ENCODE data around the gene ENPEP.
"Not testable (repeated sequence)": the region's sequence is repeated elsewhere in the genome, so short reads cannot be mapped to it uniquely, and the experiment has no call there.

ENPEP gene

DNA sequence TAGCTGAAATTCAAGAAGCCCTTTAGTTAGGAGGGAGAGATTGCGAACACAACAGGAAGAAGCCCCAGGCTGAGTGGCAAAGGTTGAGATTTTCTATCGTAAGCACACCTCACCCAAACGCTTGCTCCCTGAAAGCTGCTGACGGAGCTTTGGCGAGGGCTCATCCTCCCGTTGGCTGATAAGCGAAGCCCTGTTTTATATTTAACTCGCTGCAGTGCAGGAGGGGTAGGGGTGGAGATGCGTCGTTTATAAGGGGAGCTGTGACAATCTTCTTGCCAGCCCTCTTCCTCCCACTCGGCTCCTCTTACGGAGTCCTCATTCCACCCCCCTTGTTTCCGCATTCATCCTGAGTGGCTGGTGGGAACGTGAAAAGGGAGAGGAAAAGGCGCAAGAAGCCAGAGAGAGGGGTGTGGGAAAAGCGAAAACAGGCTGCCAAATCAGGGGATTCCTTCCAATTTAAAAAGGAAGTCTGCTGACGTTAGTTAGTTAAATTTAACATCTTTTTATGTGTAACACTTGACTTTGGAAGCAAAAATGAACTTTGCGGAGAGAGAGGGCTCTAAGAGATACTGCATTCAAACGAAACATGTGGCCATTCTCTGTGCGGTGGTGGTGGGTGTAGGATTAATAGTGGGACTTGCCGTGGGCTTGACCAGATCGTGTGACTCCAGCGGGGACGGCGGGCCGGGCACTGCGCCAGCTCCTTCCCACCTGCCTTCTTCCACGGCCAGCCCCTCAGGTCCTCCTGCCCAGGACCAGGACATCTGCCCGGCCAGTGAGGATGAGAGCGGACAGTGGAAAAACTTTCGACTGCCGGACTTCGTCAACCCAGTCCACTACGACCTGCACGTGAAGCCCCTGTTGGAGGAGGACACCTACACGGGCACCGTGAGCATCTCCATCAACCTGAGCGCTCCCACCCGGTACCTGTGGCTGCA lies at the start of gene ENPEP:
Gene ENPEP, plus strand, starts transcription at position 275 of the 938 bp plus-strand sequence. Its CDS starts 260 bp downstream, at position 535.
- no peak for DNase-seq

GRCh38 chr4:110431805-110432204 lies 44.1 kb upstream of the ENPEP start:
- not testable (repeated sequence) for DNase-seq

DNA sequence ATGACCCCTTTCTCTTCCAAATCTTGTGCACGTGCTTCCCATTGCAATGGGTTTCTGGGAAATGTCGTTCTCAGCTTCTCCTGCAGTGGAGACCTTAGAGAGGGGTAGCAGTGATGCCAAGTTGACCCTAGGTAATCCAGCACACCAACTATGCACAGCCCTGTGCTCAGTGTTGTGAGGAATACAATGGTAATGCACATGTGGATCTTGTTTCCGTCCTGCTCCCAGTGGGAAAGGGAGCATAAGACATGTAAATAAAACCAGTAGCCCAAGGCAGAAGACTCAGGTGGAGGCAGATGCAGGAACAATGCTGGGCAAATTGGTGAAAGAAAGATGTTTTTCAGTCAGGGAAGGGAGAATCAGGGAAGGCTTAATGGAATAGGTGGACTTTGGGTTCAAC lies 38.7 kb upstream of the ENPEP start:
- not testable (repeated sequence) for DNase-seq

GRCh38 chr4:110439209-110439608 lies 36.7 kb upstream of the ENPEP start:
- not testable (repeated sequence) for DNase-seq

- DNase-seq: no peak
Measured at GRCh38 chr4:110442309-110442708, 33.6 kb upstream of the ENPEP start.

- no peak for DNase-seq
Measured at GRCh38 chr4:110442788-110443187, 33.2 kb upstream of the ENPEP start.

DNA sequence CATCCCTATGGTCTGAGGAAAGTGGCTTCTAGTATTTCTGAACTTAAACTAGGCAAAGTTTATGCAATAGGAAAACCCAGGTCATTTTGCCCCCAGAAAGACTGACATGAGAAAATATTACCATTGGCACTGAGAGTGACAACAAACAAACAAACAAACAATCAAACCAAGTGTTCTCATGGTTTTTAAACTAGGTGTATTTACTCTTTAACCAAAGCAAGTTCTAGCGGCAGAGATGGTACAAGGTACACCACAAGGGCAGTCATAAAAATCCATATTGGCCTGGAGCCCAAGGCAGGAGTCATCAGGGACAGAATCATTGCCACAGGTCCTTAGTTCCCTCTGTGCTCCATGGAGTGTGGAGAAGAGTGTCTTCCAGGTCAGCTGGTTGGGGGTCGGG lies 26.0 kb upstream of the ENPEP start:
- no peak for DNase-seq

GRCh38 chr4:110452546-110452945 lies 23.4 kb upstream of the ENPEP start:
- no peak for DNase-seq

DNA sequence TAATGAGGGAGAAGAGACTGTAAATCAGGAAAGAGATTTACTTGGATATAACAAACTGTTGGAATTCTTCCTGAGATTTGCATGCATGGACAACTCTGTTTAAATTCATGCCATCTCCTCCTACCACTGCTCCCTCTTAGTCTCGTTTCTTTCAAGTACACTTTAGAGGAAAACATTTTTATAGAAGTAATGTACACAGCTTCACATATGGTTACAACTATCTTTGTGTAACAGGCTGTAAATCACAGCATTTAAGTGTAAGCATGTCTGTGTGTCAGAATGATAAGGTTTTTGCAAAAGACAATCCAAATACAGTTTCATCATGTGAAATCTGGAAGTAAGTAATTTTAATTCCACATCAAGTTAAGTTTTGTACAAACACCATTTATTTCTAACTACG lies 21.5 kb upstream of the ENPEP start:
- no peak for DNase-seq

DNA sequence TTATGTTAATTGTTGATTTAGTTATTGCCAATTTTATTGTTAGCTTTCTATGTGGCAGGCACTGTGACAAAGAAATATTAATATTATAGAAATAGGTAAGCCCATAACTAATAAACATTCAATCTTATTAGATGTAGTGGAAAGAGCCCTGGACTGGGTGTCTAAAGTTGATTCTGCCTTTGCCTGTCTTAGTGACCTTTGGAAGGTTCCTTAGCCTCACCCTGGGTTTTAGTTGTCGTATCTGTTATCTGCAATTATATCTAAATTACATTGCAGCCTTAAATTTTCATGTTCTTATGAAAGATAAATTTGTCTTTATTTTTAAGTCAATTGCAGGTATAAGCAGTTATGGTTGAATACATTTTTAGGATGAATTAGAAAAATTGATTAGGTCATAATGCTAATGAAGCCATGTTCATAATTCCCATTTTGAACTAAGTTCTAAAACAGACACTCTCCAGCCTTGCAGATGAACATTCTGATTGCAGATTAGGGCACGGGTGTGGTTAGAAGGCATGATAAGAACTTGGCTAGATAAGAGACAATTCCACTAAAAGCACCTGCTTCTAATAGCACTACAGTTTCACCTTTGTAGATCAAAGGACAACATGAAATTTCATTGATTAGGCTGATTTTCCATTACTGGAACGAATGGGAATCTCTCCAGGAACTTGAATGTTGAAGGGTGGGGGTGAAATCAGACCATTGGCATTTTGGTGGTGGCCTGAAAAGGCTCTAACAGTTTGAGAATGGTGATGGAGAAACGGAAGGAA lies 17.3 kb upstream of the ENPEP start:
- no peak for DNase-seq

- no peak for DNase-seq
Measured at GRCh38 chr4:110460074-110460746, 15.7 kb upstream of the ENPEP start.

- no peak for DNase-seq
Measured at GRCh38 chr4:110467400-110467799, 8.6 kb upstream of the ENPEP start.

DNA sequence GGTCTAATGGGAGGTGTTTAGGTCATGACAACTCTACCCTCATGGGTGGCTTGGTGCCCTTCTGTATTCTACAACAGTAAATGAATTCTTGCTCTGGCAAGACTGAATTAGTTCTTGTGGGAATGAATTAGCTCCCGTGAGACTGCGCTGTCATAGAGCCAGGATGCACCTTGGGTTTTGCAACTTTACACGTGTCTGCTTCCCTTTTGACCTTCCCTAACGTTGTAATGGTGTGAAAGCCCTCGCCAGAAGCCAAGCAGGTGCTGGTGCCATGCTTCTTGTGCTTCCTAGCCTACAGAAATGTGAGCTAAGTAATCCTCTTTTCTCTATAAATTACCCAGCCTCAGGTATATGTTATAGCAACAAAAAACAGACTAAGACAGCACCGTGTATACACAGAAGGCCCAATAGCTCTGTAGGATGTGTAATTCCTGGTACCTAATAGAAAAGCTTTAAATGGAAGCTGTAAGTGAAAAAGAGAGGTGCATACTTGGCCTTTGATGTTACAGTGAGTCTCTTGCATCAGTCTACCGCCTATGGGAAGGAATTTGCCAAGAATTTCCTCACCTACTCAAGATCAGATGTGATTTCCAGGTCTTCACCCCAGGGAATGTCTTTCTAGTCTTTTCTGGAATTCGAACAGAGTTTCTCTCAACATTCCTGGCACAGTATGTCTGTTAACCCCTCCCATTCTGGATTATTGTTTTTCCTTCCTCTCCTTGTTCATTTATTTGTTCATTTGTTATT lies 3.2 kb upstream of the ENPEP start:
- DNase-seq: no peak

- DNase-seq: no peak
Measured at GRCh38 chr4:110474481-110474880, 1.5 kb upstream of the ENPEP start.

GRCh38 chr4:110475080-110475479 lies 875 bp upstream of the ENPEP start:
- not testable (repeated sequence) for DNase-seq

- no peak for DNase-seq
Measured at GRCh38 chr4:110477836-110478235, 1.9 kb downstream of the ENPEP start.

GRCh38 chr4:110480031-110480549 lies 4.1 kb downstream of the ENPEP start:
- peak; percentile 82 for DNase-seq

GRCh38 chr4:110480746-110481271 lies 4.9 kb downstream of the ENPEP start:
- DNase-seq: no peak

GRCh38 chr4:110483516-110483915 lies 7.6 kb downstream of the ENPEP start:
- no peak for DNase-seq

DNA sequence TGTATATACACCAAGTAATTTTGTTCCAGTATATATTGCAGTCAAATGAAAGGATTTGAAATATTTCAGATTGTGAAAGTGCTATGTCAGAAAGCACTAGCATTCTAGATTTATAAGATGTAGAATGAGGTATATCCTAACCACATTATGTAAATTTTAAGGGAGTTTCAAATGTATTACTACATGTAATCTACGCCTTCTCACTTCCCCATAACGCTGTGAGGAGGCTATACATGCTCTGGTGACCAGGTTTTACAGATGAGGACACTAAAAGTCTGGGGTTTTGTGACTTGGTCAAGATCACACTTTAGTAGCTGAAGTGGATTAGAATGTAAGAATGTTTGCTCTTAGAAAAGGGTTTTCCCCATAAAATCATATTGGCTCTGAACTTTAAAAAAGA lies 8.1 kb downstream of the ENPEP start:
- DNase-seq: no peak

DNA sequence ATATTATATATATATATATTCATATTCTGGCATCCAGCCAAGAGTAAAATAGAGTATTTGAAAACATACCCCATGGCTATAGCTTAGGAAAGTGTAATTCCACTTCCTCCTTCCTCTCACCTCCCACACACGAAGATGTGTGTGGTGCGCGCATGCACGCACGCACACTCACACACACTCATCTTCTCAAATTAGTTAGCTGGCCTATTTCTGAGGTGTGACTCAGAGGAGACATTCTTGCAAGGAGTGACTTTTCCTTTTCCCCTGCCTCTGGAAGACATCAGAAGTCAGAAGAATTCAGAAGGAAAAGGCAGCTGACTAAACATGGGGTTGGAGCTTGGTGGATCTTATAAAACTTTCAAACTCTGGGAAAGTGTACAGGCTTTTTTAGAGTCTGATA lies 8.8 kb downstream of the ENPEP start:
- DNase-seq: peak; percentile 79

GRCh38 chr4:110485452-110485851 lies 9.5 kb downstream of the ENPEP start:
- DNase-seq: no peak

Data from amniotic stem cell (primary cell).